Measurements from ENCODE around the gene MARCHF5. TPM values are rescaled to one million over a fixed set of nuclear protein-coding genes. Genes with fewer than 3 reads are reported as not detected.

MARCHF5 gene
- polyA plus RNA-seq, 1 donor (not counting 4 experiments of a cell fraction or from before 2014, with no cell fraction given) = 54.1 TPM

GRCh38 chr10:92263396-92263795, 27.6 kb upstream of the MARCHF5 start:
- no peak overlapping the region for H2AFZ ChIP-seq (ENCODE audit: control insufficient read depth, low read length)
- no peaks in the 10 kb centered on the region for H4K20me1 ChIP-seq (ENCODE audit: control insufficient read depth, extremely low read depth, insufficient read depth, low read length)
- no peak for FAIRE-seq
- H3K36me3 ChIP-seq (ENCODE audit: control insufficient read depth in 2 of 2, extremely low read depth in 1 of 2, insufficient read depth in 2 of 2, low read length in 2 of 2) = no peaks in the 10 kb centered on the region
- H3K9me1 ChIP-seq (ENCODE audit: control insufficient read depth, extremely low read depth, insufficient read depth, low read length) = no peaks in the 10 kb centered on the region
- no peaks in the 10 kb centered on the region for H3K9me3 ChIP-seq (ENCODE audit: control insufficient read depth, low read depth, low read length)
- H3K4me3 ChIP-seq (ENCODE audit: control insufficient read depth in 2 of 3, extremely low read depth in 1 of 3, insufficient read depth in 2 of 3, low read depth in 1 of 3, low read length in 3 of 3) = no peak overlapping the region
- dilution Hi-C loops (cut with MboI; ENCODE audit: extremely low pct_ligation_motif_present, low sequenced_read_pairs) = no loop called here
- H3K9ac ChIP-seq (ENCODE audit: control insufficient read depth, extremely low read depth, insufficient read depth, low read length) = no peak overlapping the region
- no peak for DNase-seq (ENCODE audit: low read depth, low spot score)
- no peaks in the 10 kb centered on the region for H3K27me3 ChIP-seq (ENCODE audit: control insufficient read depth, extremely low read depth, insufficient read depth, low read length)
- H3K79me2 ChIP-seq (ENCODE audit: control insufficient read depth, insufficient read depth, low read length) = no peaks in the 10 kb centered on the region
- no peak overlapping the region for H3K27ac ChIP-seq (ENCODE audit: control insufficient read depth, insufficient read depth, low read length)
- H3K4me1 ChIP-seq (ENCODE audit: control insufficient read depth, extremely low read depth, insufficient read depth, low read length) = no peaks in the 10 kb centered on the region
- H3K4me2 ChIP-seq (ENCODE audit: control insufficient read depth, extremely low read depth, insufficient read depth, low read depth, low read length) = no peak overlapping the region
- TF ChIP-seq, protein P1, sequence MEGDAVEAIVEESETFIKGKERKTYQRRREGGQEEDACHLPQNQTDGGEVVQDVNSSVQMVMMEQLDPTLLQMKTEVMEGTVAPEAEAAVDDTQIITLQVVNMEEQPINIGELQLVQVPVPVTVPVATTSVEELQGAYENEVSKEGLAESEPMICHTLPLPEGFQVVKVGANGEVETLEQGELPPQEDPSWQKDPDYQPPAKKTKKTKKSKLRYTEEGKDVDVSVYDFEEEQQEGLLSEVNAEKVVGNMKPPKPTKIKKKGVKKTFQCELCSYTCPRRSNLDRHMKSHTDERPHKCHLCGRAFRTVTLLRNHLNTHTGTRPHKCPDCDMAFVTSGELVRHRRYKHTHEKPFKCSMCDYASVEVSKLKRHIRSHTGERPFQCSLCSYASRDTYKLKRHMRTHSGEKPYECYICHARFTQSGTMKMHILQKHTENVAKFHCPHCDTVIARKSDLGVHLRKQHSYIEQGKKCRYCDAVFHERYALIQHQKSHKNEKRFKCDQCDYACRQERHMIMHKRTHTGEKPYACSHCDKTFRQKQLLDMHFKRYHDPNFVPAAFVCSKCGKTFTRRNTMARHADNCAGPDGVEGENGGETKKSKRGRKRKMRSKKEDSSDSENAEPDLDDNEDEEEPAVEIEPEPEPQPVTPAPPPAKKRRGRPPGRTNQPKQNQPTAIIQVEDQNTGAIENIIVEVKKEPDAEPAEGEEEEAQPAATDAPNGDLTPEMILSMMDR (optimal IDR thresholded peaks at IDR 0.05 in 1 of 3, IDR thresholded peaks at IDR 0.05 in 1 of 3, conservative IDR thresholded peaks at IDR 0.05 in 1 of 3; ENCODE audit: extremely low read depth in 1 of 3, insufficient read depth in 2 of 3, low read length in 3 of 3) = no peak
- TF ChIP-seq EZH2 (IDR thresholded peaks at IDR 0.05; ENCODE audit: low read length) = no peak

GRCh38 chr10:92264249-92264648, 26.7 kb upstream of the MARCHF5 start:
- no peak for FAIRE-seq
- Histone ChIP-seq H3K27me3 (ENCODE audit: control insufficient read depth, extremely low read depth, insufficient read depth, low read length) (no peaks in the 10 kb centered on the region), H3K9ac (ENCODE audit: control insufficient read depth, extremely low read depth, insufficient read depth, low read length) (no peak overlapping the region), H3K9me3 (ENCODE audit: control insufficient read depth, low read depth, low read length) (no peaks in the 10 kb centered on the region), H3K9me1 (ENCODE audit: control insufficient read depth, extremely low read depth, insufficient read depth, low read length) (no peaks in the 10 kb centered on the region), H3K4me3 (ENCODE audit: control insufficient read depth in 2 of 3, extremely low read depth in 1 of 3, insufficient read depth in 2 of 3, low read depth in 1 of 3, low read length in 3 of 3) (no peak overlapping the region), H4K20me1 (ENCODE audit: control insufficient read depth, extremely low read depth, insufficient read depth, low read length) (no peaks in the 10 kb centered on the region), H3K36me3 (ENCODE audit: control insufficient read depth in 2 of 2, extremely low read depth in 1 of 2, insufficient read depth in 2 of 2, low read length in 2 of 2) (no peaks in the 10 kb centered on the region), H3K79me2 (ENCODE audit: control insufficient read depth, insufficient read depth, low read length) (no peaks in the 10 kb centered on the region), H3K4me1 (ENCODE audit: control insufficient read depth, extremely low read depth, insufficient read depth, low read length) (no peaks in the 10 kb centered on the region), H3K27ac (ENCODE audit: control insufficient read depth, insufficient read depth, low read length) (no peak overlapping the region), H3K4me2 (ENCODE audit: control insufficient read depth, extremely low read depth, insufficient read depth, low read depth, low read length) (no peak overlapping the region), H2AFZ (ENCODE audit: control insufficient read depth, low read length) (no peak overlapping the region)
- dilution Hi-C loops (cut with MboI; ENCODE audit: extremely low pct_ligation_motif_present, low sequenced_read_pairs) = no loop called here
- no peak for TF ChIP-seq EZH2 (IDR thresholded peaks at IDR 0.05; ENCODE audit: low read length)
- TF ChIP-seq, protein P1 (optimal IDR thresholded peaks at IDR 0.05 in 1 of 3, IDR thresholded peaks at IDR 0.05 in 1 of 3, conservative IDR thresholded peaks at IDR 0.05 in 1 of 3; ENCODE audit: extremely low read depth in 1 of 3, insufficient read depth in 2 of 3, low read length in 3 of 3) = no peak
- no peak for DNase-seq (ENCODE audit: low read depth, low spot score)

All from keratinocyte (primary cell).